WTC11 (cell line): Measurements from ENCODE around the gene NUDT12. TPM values are rescaled to one million over a fixed set of nuclear protein-coding genes. Genes with fewer than 3 reads are reported as not detected.

Experiments
- ATAC-seq: fragments of 200-7000 bp; cut with Tn5 transposase; 2 replicates; pipeline ENCODE4 v1.10.0; 2021; ENCODE audit warnings: mild to moderate bottlenecking, moderate library complexity
- CTCF ChIA-PET: fragments of 300-600 bp; sonication (Branson Sonifier 250); formaldehyde crosslinking; loops from one replicate; lab custom pipeline; 2021; ENCODE audit warnings: antibody characterized with exemption; lab: Charles Lee
- POLR2A ChIA-PET: fragments of 350-600 bp; sonication (Branson Sonifier 250); formaldehyde crosslinking; loops from one replicate; lab custom pipeline; 2021; ENCODE audit warnings: antibody characterized with exemption; lab: Charles Lee
- DNase-seq: peaks from one replicate; pipeline ENCODE4 v3.0.0; 2021; ENCODE audit warnings: low spot score
- H3K27ac Mint-ChIP-seq: 2 replicates; pipeline ENCODE4 v1.8.0; 2021; ENCODE audit warnings: mixed read lengths
- H3K27me3 Mint-ChIP-seq: 2 replicates; pipeline ENCODE4 v1.8.0; 2021; ENCODE audit warnings: low read depth, mild to moderate bottlenecking, moderate library complexity, mixed read lengths
- H3K36me3 Mint-ChIP-seq: 2 replicates; pipeline ENCODE4 v1.8.0; 2021; ENCODE audit warnings: mixed read lengths
- H3K4me1 Mint-ChIP-seq: 2 replicates; pipeline ENCODE4 v1.8.0; 2022; ENCODE audit warnings: mixed read lengths
- H3K4me3 Mint-ChIP-seq: 2 replicates; pipeline ENCODE4 v1.8.0; 2021; ENCODE audit warnings: mild to moderate bottlenecking, moderate library complexity, mixed read lengths
- H3K9me3 Mint-ChIP-seq: 2 replicates; pipeline ENCODE4 v1.8.0; 2021; ENCODE audit warnings: mixed read lengths
- AFF4 ChIP-seq: sonication (generic); formaldehyde crosslinking; IDR thresholded peaks from 2 replicates; pipeline ENCODE4 v1.8.1; 2023; ENCODE audit warnings: mild to moderate bottlenecking, missing genetic modification reagents, borderline replicate concordance
- AR ChIP-seq: fragments of 250-450 bp; sonication (Bioruptor Pico); IDR thresholded peaks from 2 replicates; pipeline ENCODE4 v1.9.0; 2021; ENCODE audit warnings: mild to moderate bottlenecking
- ATF2 ChIP-seq: sonication (generic); formaldehyde crosslinking; IDR thresholded peaks from 2 replicates; pipeline ENCODE4 v1.8.1; 2022; ENCODE audit warnings: low read depth, missing genetic modification reagents, borderline replicate concordance
- E2F5 ChIP-seq: sonication (generic); formaldehyde crosslinking; IDR thresholded peaks from 2 replicates; pipeline ENCODE4 v1.8.1; 2022; ENCODE audit warnings: mild to moderate bottlenecking, moderate library complexity, missing genetic modification reagents
- ERG ChIP-seq: fragments of 250-450 bp; sonication (Bioruptor Pico); IDR thresholded peaks from 2 replicates; pipeline ENCODE4 v1.8.0; 2021; ENCODE audit warnings: mild to moderate bottlenecking
- FOXJ3 ChIP-seq: sonication (generic); formaldehyde crosslinking; IDR thresholded peaks from 2 replicates; pipeline ENCODE4 v1.9.0; 2021; ENCODE audit warnings: missing genetic modification reagents, mild to moderate bottlenecking, borderline replicate concordance
- KAT7 ChIP-seq: sonication (generic); formaldehyde crosslinking; IDR thresholded peaks from 2 replicates; pipeline ENCODE4 v1.8.1; 2023; ENCODE audit warnings: missing genetic modification reagents, mild to moderate bottlenecking, borderline replicate concordance
- RELA ChIP-seq: sonication (generic); formaldehyde crosslinking; IDR thresholded peaks from 2 replicates; pipeline ENCODE4 v1.8.1; 2022; ENCODE audit warnings: missing genetic modification reagents, mild to moderate bottlenecking, borderline replicate concordance
- STAT6 ChIP-seq: sonication (generic); formaldehyde crosslinking; conservative IDR thresholded peaks from 2 replicates; pipeline ENCODE4 v1.8.1; 2023; ENCODE audit warnings: mild to moderate bottlenecking, low read depth, missing genetic modification reagents, moderate library complexity
- ZBTB21 ChIP-seq: sonication (generic); formaldehyde crosslinking; IDR thresholded peaks from 2 replicates; pipeline ENCODE4 v1.8.1; 2023; ENCODE audit warnings: mild to moderate bottlenecking, missing genetic modification reagents, borderline replicate concordance
- ZNF138 ChIP-seq: sonication (generic); formaldehyde crosslinking; conservative IDR thresholded peaks from 2 replicates; pipeline ENCODE4 v1.8.1; 2022; ENCODE audit warnings: mild to moderate bottlenecking, moderate library complexity, missing genetic modification reagents
- ZNF317 ChIP-seq: sonication (generic); formaldehyde crosslinking; IDR thresholded peaks from 2 replicates; pipeline ENCODE4 v1.8.1; 2023; ENCODE audit warnings: low read depth, mild to moderate bottlenecking, moderate library complexity, missing genetic modification reagents, borderline replicate concordance
- total RNA-seq: library from RNA; stranded (reverse); gene quantifications from 3 replicates; pipeline ENCODE4 v1.2.3, GENCODE V29; 2021

The NUDT12 gene
- total RNA-seq, 1 experiment from 2014 or later = 16.0 TPM

- no peak for TF ChIP-seq STAT6 (CRISPR knock-in tag)
- no peak for TF ChIP-seq RELA (CRISPR knock-in tag)
- no peak for TF ChIP-seq AR
- no peak for TF ChIP-seq ZNF138 (CRISPR knock-in tag)
- TF ChIP-seq KAT7 (CRISPR knock-in tag) = no peak
These were observed 50.1 kb downstream of the NUDT12 start (continued) for GRCh38 chr5:103512500-103512899.

- ATAC-seq = no peak
- Mint-ChIP-seq H3K27me3 (no peaks in the 10 kb centered on the region), H3K9me3 (peaks cover 7% of the 10 kb centered on the region), H3K4me1 (peaks cover 15% of the 10 kb centered on the region), H3K4me3 (no peak overlapping the region), H3K27ac (no peak overlapping the region), H3K36me3 (peaks cover 3% of the 10 kb centered on the region)
- ChIA-PET POLR2A (no interaction called here), CTCF (interaction anchor here (1.2 kb wide), 1 partner anchor 36 kb away, joined by 3 read pairs; no protein-coding TSS in a partner anchor)
- DNase-seq = no peak
- TF ChIP-seq ATF2 (CRISPR knock-in tag) (no peak), FOXJ3 (CRISPR knock-in tag) (no peak), ERG (no peak), AFF4 (CRISPR knock-in tag) (no peak), ZNF138 (CRISPR knock-in tag) (no peak), ZBTB21 (CRISPR knock-in tag) (no peak), ZNF317 (no peak), E2F5 (CRISPR knock-in tag) (no peak)
These were observed 51.1 kb downstream of the NUDT12 start for GRCh38 chr5:103511554-103511885.
